ENCODE results near the gene CEP72.

- TF ChIP-seq, protein P1, sequence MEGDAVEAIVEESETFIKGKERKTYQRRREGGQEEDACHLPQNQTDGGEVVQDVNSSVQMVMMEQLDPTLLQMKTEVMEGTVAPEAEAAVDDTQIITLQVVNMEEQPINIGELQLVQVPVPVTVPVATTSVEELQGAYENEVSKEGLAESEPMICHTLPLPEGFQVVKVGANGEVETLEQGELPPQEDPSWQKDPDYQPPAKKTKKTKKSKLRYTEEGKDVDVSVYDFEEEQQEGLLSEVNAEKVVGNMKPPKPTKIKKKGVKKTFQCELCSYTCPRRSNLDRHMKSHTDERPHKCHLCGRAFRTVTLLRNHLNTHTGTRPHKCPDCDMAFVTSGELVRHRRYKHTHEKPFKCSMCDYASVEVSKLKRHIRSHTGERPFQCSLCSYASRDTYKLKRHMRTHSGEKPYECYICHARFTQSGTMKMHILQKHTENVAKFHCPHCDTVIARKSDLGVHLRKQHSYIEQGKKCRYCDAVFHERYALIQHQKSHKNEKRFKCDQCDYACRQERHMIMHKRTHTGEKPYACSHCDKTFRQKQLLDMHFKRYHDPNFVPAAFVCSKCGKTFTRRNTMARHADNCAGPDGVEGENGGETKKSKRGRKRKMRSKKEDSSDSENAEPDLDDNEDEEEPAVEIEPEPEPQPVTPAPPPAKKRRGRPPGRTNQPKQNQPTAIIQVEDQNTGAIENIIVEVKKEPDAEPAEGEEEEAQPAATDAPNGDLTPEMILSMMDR (IDR thresholded peaks at IDR 0.05 in 2 of 3, conservative IDR thresholded peaks at IDR 0.05 in 1 of 3; ENCODE audit: control insufficient read depth in 2 of 3, extremely low read depth in 1 of 3, insufficient read depth in 1 of 3, low read depth in 3 of 3, low read length in 3 of 3), result no peak
- TF ChIP-seq CREB1 (IDR thresholded peaks at IDR 0.05; ENCODE audit: low read depth) (no peak), EZH2 (IDR thresholded peaks at IDR 0.05; ENCODE audit: borderline replicate concordance, control insufficient read depth, low read depth, low read length) (no peak), NFIC (IDR thresholded peaks at IDR 0.05; ENCODE audit: low read depth, low read length) (no peak), CEBPB (IDR thresholded peaks at IDR 0.05; ENCODE audit: borderline replicate concordance in 1 of 2, low read depth in 2 of 2, low read length in 2 of 2) (no peak)
Observed at GRCh38 chr5:635306-636055, 23.3 kb downstream of the CEP72 start.

Measured in GM12878 (cell line).